ENCODE data around the gene KRT20. TPM values are rescaled to one million over a fixed set of nuclear protein-coding genes. Genes with fewer than 3 reads are reported as not detected.

The KRT20 gene
- total RNA-seq, 1 experiment from 2014 or later = not detected

GRCh38 chr17:40852364-40852763 lies 32.7 kb downstream of the KRT20 start:
- DNase-seq (ENCODE audit: low read depth) = no peak

GRCh38 chr17:40850293-40850972 lies 34.6 kb downstream of the KRT20 start:
- peak; percentile 3 for DNase-seq (ENCODE audit: low read depth)

- DNase-seq (ENCODE audit: low read depth) = no peak
Measured at GRCh38 chr17:40849723-40850122, 35.3 kb downstream of the KRT20 start.

DNA sequence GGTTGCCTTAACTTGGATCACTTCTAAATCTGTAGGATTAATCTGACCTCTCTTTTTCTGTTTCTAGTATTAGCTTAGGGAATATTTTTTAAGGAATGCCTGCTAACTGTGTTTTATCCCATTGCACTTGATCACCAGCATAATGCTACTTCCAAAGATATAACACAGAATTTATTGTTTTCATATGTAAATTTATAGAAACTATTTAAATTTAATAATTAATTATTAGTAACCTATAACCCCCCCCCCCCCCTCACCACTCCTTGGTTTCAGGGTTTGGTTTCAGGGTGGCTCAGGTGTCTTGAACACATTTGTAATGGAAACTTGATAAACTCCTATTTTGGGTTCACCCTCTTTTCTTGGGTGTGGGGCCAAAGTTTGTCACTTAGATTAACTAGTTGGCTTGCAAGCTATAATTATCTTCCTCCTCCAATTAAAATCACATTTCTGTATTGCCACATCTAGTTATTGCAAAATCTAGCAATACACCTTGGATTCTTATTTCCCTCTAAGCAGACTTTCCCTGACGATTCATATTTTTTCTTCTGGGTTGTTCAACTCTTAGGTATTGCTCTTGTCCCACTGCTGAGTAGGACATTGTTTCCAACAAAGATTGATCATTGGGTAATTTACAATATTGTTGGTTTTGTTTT lies 36.3 kb downstream of the KRT20 start:
- DNase-seq (ENCODE audit: low read depth) = no peak

GRCh38 chr17:40846515-40847144 lies 38.4 kb downstream of the KRT20 start:
- DNase-seq (ENCODE audit: low read depth) = peak; percentile 56

- DNase-seq (ENCODE audit: low read depth) = no peak
Measured at GRCh38 chr17:40844671-40845107, 40.4 kb downstream of the KRT20 start.

DNA sequence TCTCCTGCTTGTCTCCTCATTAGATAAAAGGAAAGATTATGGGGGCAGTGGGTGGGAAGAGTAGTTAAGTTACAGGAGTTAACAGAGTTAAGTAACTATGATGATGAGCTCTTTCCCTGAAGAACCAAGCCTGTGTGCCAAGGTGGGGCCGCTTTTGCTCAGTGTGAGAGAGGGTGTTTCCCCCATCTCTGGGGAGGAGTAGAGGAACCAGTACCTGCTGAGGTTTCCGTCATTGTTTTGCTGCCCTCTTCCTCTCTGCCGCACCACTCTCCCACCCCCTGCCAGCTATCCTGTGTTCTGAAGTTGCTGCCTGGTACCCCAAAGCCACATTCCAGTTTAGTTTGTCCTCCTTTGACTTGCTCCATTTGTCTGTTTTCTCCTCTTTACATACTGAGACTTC lies 41.8 kb downstream of the KRT20 start:
- no peak for DNase-seq (ENCODE audit: low read depth)

DNA sequence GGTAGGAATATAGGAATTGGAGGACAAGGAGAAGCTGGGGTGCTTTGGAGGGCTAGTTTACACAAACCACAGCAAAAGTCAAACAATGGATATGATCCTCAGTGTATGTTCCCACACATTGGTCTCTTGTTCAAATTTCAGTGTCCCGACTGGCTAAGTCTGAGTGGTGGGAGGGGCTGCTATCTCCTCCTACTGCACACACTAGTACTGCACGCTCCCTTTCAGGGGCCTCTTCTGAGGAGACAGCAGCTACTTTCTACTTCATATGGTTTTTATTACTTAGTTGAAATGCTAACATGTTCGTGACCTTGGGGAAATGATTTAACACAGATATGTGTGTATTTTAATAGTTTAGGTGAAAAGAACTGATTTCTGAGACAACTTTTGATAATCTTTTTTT lies 43.8 kb downstream of the KRT20 start:
- no peak for DNase-seq (ENCODE audit: low read depth)

GRCh38 chr17:40839194-40839593 lies 45.8 kb downstream of the KRT20 start:
- no peak for DNase-seq (ENCODE audit: low read depth)

DNA sequence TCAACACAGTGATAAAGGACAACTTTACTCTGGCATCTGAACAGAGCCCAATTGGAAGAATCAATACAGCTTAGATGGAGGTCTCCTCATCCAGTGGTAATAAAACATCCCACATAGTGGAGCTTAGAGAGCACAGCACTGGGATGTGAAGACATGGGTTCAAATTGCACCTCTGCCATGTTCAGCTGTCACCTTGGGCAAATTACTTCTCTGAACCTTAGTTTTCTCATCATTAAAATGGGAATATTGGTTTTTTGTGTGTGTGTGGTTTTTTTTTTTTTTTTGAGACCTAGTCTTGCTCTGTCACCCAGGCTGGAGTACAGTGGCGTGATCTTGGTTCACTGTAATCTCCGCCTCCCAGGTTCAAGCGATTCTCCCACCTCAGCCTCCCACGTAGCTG lies 49.0 kb downstream of the KRT20 start:
- DNase-seq (ENCODE audit: low read depth) = no peak

- DNase-seq (ENCODE audit: low read depth) = no peak
Measured at GRCh38 chr17:40833882-40834281, 51.2 kb downstream of the KRT20 start.

GRCh38 chr17:40832840-40833239 lies 52.2 kb downstream of the KRT20 start:
- DNase-seq (ENCODE audit: low read depth) = no peak

- DNase-seq (ENCODE audit: low read depth) = no peak
Measured at GRCh38 chr17:40830085-40830776, 54.8 kb downstream of the KRT20 start.

DNA sequence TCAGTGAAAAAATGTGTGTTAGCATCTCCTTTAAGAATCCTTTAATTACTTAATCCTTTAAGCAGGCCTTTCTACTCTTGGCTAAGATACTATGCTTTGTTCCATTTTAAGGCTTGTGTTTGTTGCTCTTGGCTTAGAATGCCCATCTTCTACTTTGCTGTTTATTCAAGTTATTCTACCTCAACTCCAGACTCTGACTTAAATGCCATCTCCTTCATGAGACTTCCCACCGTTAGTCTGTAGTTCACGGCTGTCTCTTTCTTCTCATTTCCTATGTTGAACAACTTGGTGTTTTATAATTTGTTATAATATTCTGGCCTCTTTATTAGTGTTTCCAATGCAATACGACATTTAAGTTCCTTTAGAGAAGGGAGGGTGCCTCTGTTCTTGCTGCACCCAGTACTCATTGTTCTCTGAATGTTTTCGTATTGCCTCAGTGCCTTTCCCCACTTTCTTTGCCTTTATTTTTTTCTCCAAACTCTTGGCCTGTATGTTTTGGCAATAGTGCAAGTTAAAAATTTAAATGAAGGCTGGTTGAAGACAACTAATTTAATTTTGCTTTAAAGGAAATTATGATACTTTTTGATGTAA lies 56.5 kb downstream of the KRT20 start:
- DNase-seq (ENCODE audit: low read depth) = no peak

DNA sequence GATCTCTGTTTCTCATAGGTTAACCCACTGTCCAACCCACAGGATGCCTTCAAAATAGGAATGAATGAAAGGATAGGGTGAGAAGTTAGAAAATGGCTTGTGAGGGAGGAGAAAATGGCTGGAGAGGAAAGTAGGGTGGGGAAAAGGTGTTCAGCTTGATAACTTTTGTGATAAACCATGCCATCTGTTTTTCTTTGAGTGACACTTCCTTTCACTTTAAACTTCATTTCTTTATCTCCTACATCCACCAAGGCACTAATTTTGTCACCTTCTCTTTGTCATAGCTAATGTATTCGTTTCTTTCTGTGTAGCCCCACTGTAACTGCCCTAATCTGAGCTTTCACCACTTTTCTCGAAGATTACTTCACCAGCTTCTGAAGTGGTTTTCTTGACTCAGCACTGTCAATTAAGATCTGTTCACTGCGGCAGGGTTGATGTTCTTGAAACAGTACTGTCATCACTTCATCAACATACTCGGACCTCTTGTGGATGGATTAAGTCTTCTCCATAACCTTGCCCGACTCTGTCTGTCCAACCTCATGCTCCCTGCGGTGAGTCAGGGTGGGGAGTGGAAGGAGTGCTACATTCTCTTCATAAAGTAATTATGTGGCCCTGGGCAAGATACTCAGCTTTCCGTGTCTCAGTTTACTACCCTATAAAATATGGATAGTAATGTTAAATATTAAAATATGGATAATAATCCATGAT lies 57.1 kb downstream of the KRT20 start:
- DNase-seq (ENCODE audit: low read depth) = no peak

Other genes starting within 250 kb of the KRT20 start
- gene SMARCE1, start 237.4 kb downstream of the KRT20 start, total RNA-seq (2014; rRNA removed) = 118 and 138 TPM in 2 replicates
- gene KRT222, start 220.1 kb downstream of the KRT20 start, total RNA-seq (2014; rRNA removed) = not detected in 2 replicates
- not detected in 2 replicates for gene KRT24, start 181.5 kb downstream of the KRT20 start, total RNA-seq (2014; rRNA removed)
- not detected in 2 replicates for gene KRT25, start 129.9 kb downstream of the KRT20 start, total RNA-seq (2014; rRNA removed)
- gene KRT26, start 113.0 kb downstream of the KRT20 start, total RNA-seq (2014; rRNA removed) = not detected in 2 replicates
- not detected in 2 replicates for gene KRT27, start 102.7 kb downstream of the KRT20 start, total RNA-seq (2014; rRNA removed)
- not detected in 2 replicates for gene KRT28, start 85.3 kb downstream of the KRT20 start, total RNA-seq (2014; rRNA removed)
- gene KRT10, start 62.6 kb downstream of the KRT20 start, total RNA-seq (2014; rRNA removed) = 20.1 and 33.0 TPM in 2 replicates
- not detected in 2 replicates for gene KRT12, start 18.0 kb downstream of the KRT20 start, total RNA-seq (2014; rRNA removed)
- not detected in 2 replicates for gene KRT23, start 52.4 kb upstream of the KRT20 start, total RNA-seq (2014; rRNA removed)
- gene KRT39, start 81.7 kb upstream of the KRT20 start, total RNA-seq (2014; rRNA removed) = not detected in 2 replicates
- not detected in 2 replicates for gene KRT40, start 99.1 kb upstream of the KRT20 start, total RNA-seq (2014; rRNA removed)
- not detected in 2 replicates for gene KRTAP3-3, start 108.9 kb upstream of the KRT20 start, total RNA-seq (2014; rRNA removed)
- gene KRTAP3-2, start 114.7 kb upstream of the KRT20 start, total RNA-seq (2014; rRNA removed) = not detected in 2 replicates
- gene KRTAP3-1, start 123.9 kb upstream of the KRT20 start, total RNA-seq (2014; rRNA removed) = not detected in 2 replicates
- gene KRTAP1-5, start 142.0 kb upstream of the KRT20 start, total RNA-seq (2014; rRNA removed) = 2.8 and 6.0 TPM in 2 replicates
- gene KRTAP1-4, start 145.0 kb upstream of the KRT20 start, total RNA-seq (2014; rRNA removed) = not detected in 2 replicates
- gene KRTAP1-3, start 149.6 kb upstream of the KRT20 start, total RNA-seq (2014; rRNA removed) = not detected in 2 replicates
- not detected in 2 replicates for gene KRTAP1-1, start 156.2 kb upstream of the KRT20 start, total RNA-seq (2014; rRNA removed)
- not detected in 2 replicates for gene KRTAP2-1, start 162.1 kb upstream of the KRT20 start, total RNA-seq (2014; rRNA removed)
- gene KRTAP2-2, start 170.0 kb upstream of the KRT20 start, total RNA-seq (2014; rRNA removed) = not detected in 2 replicates
- gene KRTAP2-3, start 174.9 kb upstream of the KRT20 start, total RNA-seq (2014; rRNA removed) = 0.80 and 3.4 TPM in 2 replicates
- gene KRTAP2-4, start 180.6 kb upstream of the KRT20 start, total RNA-seq (2014; rRNA removed) = not detected in 2 replicates
- gene KRTAP4-7, start 198.9 kb upstream of the KRT20 start, total RNA-seq (2014; rRNA removed) = not detected in 2 replicates
- not detected in 2 replicates for gene KRTAP4-8, start 212.9 kb upstream of the KRT20 start, total RNA-seq (2014; rRNA removed)
- gene KRTAP4-16, start 217.0 kb upstream of the KRT20 start, total RNA-seq (2014; rRNA removed) = not detected in 2 replicates
- not detected in 2 replicates for gene KRTAP4-9, start 220.1 kb upstream of the KRT20 start, total RNA-seq (2014; rRNA removed)
- gene KRTAP4-11, start 233.1 kb upstream of the KRT20 start, total RNA-seq (2014; rRNA removed) = not detected in 2 replicates
- gene KRTAP4-12, start 238.9 kb upstream of the KRT20 start, total RNA-seq (2014; rRNA removed) = not detected in 2 replicates